DND-41 (cell line): ENCODE data around the gene NBPF1.
"Not testable (repeated sequence)": the region's sequence is repeated elsewhere in the genome, so short reads cannot be mapped to it uniquely, and the experiment has no call there.

Experiments used
- CTCF ChIP-seq: IDR thresholded peaks from 2 replicates; pipeline ENCODE4 v1.5.1; 2012; ENCODE audit warnings: borderline replicate concordance, low read length, moderate library complexity, mild to moderate bottlenecking; ENCODE audit not compliant: poor library complexity, severe bottlenecking; ENCODE audit errors: extremely low read depth
- EZH2 ChIP-seq: IDR thresholded peaks from 3 replicates; pipeline ENCODE4 v1.6.1; 2012; ENCODE audit warnings: borderline replicate concordance, low read depth, mild to moderate bottlenecking, moderate library complexity, low read length, inconsistent platforms; ENCODE audit not compliant: severe bottlenecking

GRCh38 chr1:16626409-16626983 lies 13.1 kb upstream of the NBPF1 start:
- TF ChIP-seq CTCF, EZH2: not testable (repeated sequence)
